ENCODE results near the gene TEAD1. TPM values are rescaled to one million over a fixed set of nuclear protein-coding genes. Genes with fewer than 3 reads are reported as not detected.

The TEAD1 gene
- total and polyA plus RNA-seq, 7 experiments from 2014 or later: 0.02 to 0.22 (median 0.07) TPM; not detected in 4

DNA sequence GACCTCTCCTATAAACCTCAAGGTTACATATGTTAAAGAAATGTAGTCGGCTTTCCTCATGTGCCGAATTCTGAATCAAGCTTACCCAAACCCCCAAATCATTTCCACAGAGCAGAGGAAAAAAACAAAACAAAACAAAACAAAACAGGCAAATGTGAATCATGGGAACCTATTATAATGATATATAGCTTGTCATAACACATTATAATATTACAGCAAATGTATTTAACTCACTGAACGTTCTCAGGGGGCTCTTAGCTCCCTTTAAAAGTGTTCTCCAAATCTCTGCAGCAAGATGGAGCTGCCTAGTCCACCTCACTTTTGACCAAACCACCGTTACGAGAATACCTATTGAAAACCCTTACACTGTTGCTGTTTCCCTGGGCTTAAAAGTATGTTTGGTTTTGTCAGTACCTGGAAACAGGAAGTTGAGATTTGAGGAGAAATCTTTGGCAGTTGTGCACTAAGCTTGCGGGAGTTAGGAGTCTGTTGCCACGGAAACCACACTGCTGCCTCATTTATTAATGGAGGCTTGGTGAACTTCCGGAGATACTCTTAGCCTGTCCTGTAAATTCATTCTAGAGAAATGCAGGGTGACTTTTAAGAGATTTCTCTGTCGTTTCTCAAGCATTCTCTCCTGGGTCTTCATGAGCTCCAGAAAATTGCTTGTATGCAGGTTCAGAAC is 167.9 kb downstream of the TEAD1 start:
- no peaks in the 10 kb centered on the region for H3K9me3 ChIP-seq (ENCODE audit: control insufficient read depth in 2 of 3, low read length in 3 of 3)
- H3K9me3 Mint-ChIP-seq: peaks cover 0 to 4% (median 0%) of the 10 kb centered on the region in 11 donors
- H3K36me3 Mint-ChIP-seq: no peaks in the 10 kb centered on the region
- H3K27ac Mint-ChIP-seq: no peak overlapping the region
- H3K27ac ChIP-seq (ENCODE audit: low read depth, low read length): no peak overlapping the region
- ATAC-seq: no peak
- H3K4me1 ChIP-seq (ENCODE audit: control insufficient read depth in 2 of 2, insufficient read depth in 2 of 2, low read length in 2 of 2): no peaks in the 10 kb centered on the region
- H3K4me3 ChIP-seq (ENCODE audit: low read length): no peak overlapping the region
- no peak for DNase-seq
- POLR2A ChIA-PET: no interaction called here
- peaks cover 4 to 21% (median 12%) of the 10 kb centered on the region in 7 donors for H3K4me1 Mint-ChIP-seq
- H3K27me3 ChIP-seq (ENCODE audit: control insufficient read depth in 2 of 2, insufficient read depth in 2 of 2, low read length in 2 of 2): no peaks in the 10 kb centered on the region
- no peaks in the 10 kb centered on the region for H3K36me3 ChIP-seq (ENCODE audit: control insufficient read depth in 2 of 3, insufficient read depth in 3 of 3, low read length in 3 of 3)
- H3K27me3 Mint-ChIP-seq: peaks cover 21 to 33% (median 23%) of the 10 kb centered on the region in 5 donors
- H3K4me3 Mint-ChIP-seq: no peak overlapping the region
- intact Hi-C loops (cut with micrococcal nuclease): no loop called here
- CTCF ChIA-PET: no interaction called here

- no peaks in the 10 kb centered on the region for H3K27me3 ChIP-seq (ENCODE audit: control insufficient read depth in 2 of 2, insufficient read depth in 2 of 2, low read length in 2 of 2)
- ChIA-PET POLR2A (no interaction called here), CTCF (no interaction called here)
- H3K27ac Mint-ChIP-seq: no peak overlapping the region
- no peaks in the 10 kb centered on the region for H3K36me3 Mint-ChIP-seq
- H3K4me3 ChIP-seq (ENCODE audit: low read length): no peak overlapping the region
- H3K9me3 ChIP-seq (ENCODE audit: control insufficient read depth in 2 of 3, low read length in 3 of 3): no peaks in the 10 kb centered on the region
- intact Hi-C loops (cut with micrococcal nuclease): no loop called here
- H3K27me3 Mint-ChIP-seq: peaks cover 15 to 28% (median 26%) of the 10 kb centered on the region in 5 donors
- no peaks in the 10 kb centered on the region for H3K4me1 ChIP-seq (ENCODE audit: control insufficient read depth in 2 of 2, insufficient read depth in 2 of 2, low read length in 2 of 2)
- peaks cover 0 to 4% (median 0%) of the 10 kb centered on the region in 11 donors for H3K9me3 Mint-ChIP-seq
- no peaks in the 10 kb centered on the region for H3K36me3 ChIP-seq (ENCODE audit: control insufficient read depth in 2 of 3, insufficient read depth in 3 of 3, low read length in 3 of 3)
- DNase-seq (no peak), ATAC-seq (no peak)
- no peak overlapping the region for H3K27ac ChIP-seq (ENCODE audit: low read depth, low read length)
- peaks cover 4 to 19% (median 12%) of the 10 kb centered on the region in 7 donors for H3K4me1 Mint-ChIP-seq
- peak overlapping the region in 1 of 10 donors; percentile 19 for H3K4me3 Mint-ChIP-seq
Measured at GRCh38 chr11:12842933-12843636, 168.9 kb downstream of the TEAD1 start.

- ATAC-seq (no peak), DNase-seq (no peak)
- no peaks in the 10 kb centered on the region for H3K36me3 Mint-ChIP-seq
- Histone ChIP-seq H3K27ac (ENCODE audit: low read depth, low read length) (no peak overlapping the region), H3K4me1 (ENCODE audit: control insufficient read depth in 2 of 2, insufficient read depth in 2 of 2, low read length in 2 of 2) (no peaks in the 10 kb centered on the region), H3K4me3 (ENCODE audit: low read length) (no peak overlapping the region), H3K27me3 (ENCODE audit: control insufficient read depth in 2 of 2, insufficient read depth in 2 of 2, low read length in 2 of 2) (no peaks in the 10 kb centered on the region), H3K36me3 (ENCODE audit: control insufficient read depth in 2 of 3, insufficient read depth in 3 of 3, low read length in 3 of 3) (no peaks in the 10 kb centered on the region), H3K9me3 (ENCODE audit: control insufficient read depth in 2 of 3, low read length in 3 of 3) (no peaks in the 10 kb centered on the region)
- H3K9me3 Mint-ChIP-seq: no peaks in the 10 kb centered on the region
- ChIA-PET POLR2A (no interaction called here), CTCF (no interaction called here)
- H3K4me3 Mint-ChIP-seq: no peak overlapping the region
- H3K27me3 Mint-ChIP-seq: peaks cover 23 to 36% (median 25%) of the 10 kb centered on the region in 5 donors
- H3K4me1 Mint-ChIP-seq: peaks cover 4 to 14% (median 10%) of the 10 kb centered on the region in 7 donors
- no peak overlapping the region for H3K27ac Mint-ChIP-seq
- intact Hi-C loops (cut with micrococcal nuclease): no loop called here
Measured at GRCh38 chr11:12845163-12845562, 170.9 kb downstream of the TEAD1 start.

- Mint-ChIP-seq H3K27me3 (peaks cover 20 to 38% (median 28%) of the 10 kb centered on the region in 5 donors), H3K4me3 (no peak overlapping the region), H3K9me3 (no peaks in the 10 kb centered on the region), H3K36me3 (no peaks in the 10 kb centered on the region), H3K4me1 (peaks cover 4 to 14% (median 10%) of the 10 kb centered on the region in 7 donors), H3K27ac (no peak overlapping the region)
- ChIA-PET CTCF (no interaction called here), POLR2A (no interaction called here)
- intact Hi-C loops (cut with micrococcal nuclease): no loop called here
- no peaks in the 10 kb centered on the region for H3K27me3 ChIP-seq (ENCODE audit: control insufficient read depth in 2 of 2, insufficient read depth in 2 of 2, low read length in 2 of 2)
- DNase-seq (no peak), ATAC-seq (no peak)
- H3K4me3 ChIP-seq (ENCODE audit: low read length): no peak overlapping the region
- H3K4me1 ChIP-seq (ENCODE audit: control insufficient read depth in 2 of 2, insufficient read depth in 2 of 2, low read length in 2 of 2): no peaks in the 10 kb centered on the region
- H3K9me3 ChIP-seq (ENCODE audit: control insufficient read depth in 2 of 3, low read length in 3 of 3): no peaks in the 10 kb centered on the region
- H3K27ac ChIP-seq (ENCODE audit: low read depth, low read length): no peak overlapping the region
- no peaks in the 10 kb centered on the region for H3K36me3 ChIP-seq (ENCODE audit: control insufficient read depth in 2 of 3, insufficient read depth in 3 of 3, low read length in 3 of 3)
Measured at GRCh38 chr11:12845739-12846358, 171.6 kb downstream of the TEAD1 start.

GRCh38 chr11:12846786-12847615 is 172.8 kb downstream of the TEAD1 start:
- peaks cover 2 to 14% (median 10%) of the 10 kb centered on the region in 7 donors for H3K4me1 Mint-ChIP-seq

DNA sequence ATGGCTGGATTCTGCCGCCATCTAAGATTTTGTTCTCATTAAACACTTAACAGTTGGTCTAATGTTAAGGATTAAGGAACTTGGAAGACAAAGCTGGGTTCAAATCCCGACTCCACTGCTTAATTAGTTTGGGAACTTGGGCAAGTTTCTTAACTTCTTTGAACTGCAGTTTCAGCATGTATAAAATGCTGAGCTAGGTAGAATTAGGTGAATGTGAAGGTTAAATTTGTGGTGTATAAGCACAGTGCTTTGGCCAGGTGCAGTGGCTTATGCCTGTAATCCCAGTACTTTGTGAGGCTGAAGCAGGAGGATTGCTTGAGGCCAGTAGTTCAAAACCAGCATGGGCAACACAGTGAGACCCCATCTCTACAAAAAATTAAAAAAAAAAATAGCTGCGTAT is 174.2 kb downstream of the TEAD1 start:
- DNase-seq: no peak
- Mint-ChIP-seq H3K4me1 (peaks cover 0 to 9% (median 0%) of the 10 kb centered on the region in 7 donors), H3K27ac (no peak overlapping the region), H3K4me3 (no peak overlapping the region), H3K27me3 (peaks cover 18 to 39% (median 25%) of the 10 kb centered on the region in 5 donors), H3K36me3 (no peaks in the 10 kb centered on the region), H3K9me3 (no peaks in the 10 kb centered on the region)
- ChIA-PET POLR2A (no interaction called here), CTCF (no interaction called here)
- Histone ChIP-seq H3K36me3 (ENCODE audit: control insufficient read depth in 2 of 3, insufficient read depth in 3 of 3, low read length in 3 of 3) (no peaks in the 10 kb centered on the region), H3K9me3 (ENCODE audit: control insufficient read depth in 2 of 3, low read length in 3 of 3) (no peaks in the 10 kb centered on the region), H3K4me1 (ENCODE audit: control insufficient read depth in 2 of 2, insufficient read depth in 2 of 2, low read length in 2 of 2) (no peaks in the 10 kb centered on the region), H3K27ac (ENCODE audit: low read depth, low read length) (no peak overlapping the region), H3K27me3 (ENCODE audit: control insufficient read depth in 2 of 2, insufficient read depth in 2 of 2, low read length in 2 of 2) (no peaks in the 10 kb centered on the region), H3K4me3 (ENCODE audit: low read length) (no peak overlapping the region)
- ATAC-seq: no peak
- intact Hi-C loops (cut with micrococcal nuclease): no loop called here

More at GRCh38 chr11:12846786-12847615, 172.8 kb downstream of the TEAD1 start:
- peaks cover 22 to 33% (median 29%) of the 10 kb centered on the region in 5 donors for H3K27me3 Mint-ChIP-seq
- H3K27ac Mint-ChIP-seq: no peak overlapping the region
- Histone ChIP-seq H3K27me3 (ENCODE audit: control insufficient read depth in 2 of 2, insufficient read depth in 2 of 2, low read length in 2 of 2) (no peaks in the 10 kb centered on the region), H3K36me3 (ENCODE audit: control insufficient read depth in 2 of 3, insufficient read depth in 3 of 3, low read length in 3 of 3) (no peaks in the 10 kb centered on the region), H3K4me1 (ENCODE audit: control insufficient read depth in 2 of 2, insufficient read depth in 2 of 2, low read length in 2 of 2) (no peaks in the 10 kb centered on the region), H3K4me3 (ENCODE audit: low read length) (no peak overlapping the region), H3K27ac (ENCODE audit: low read depth, low read length) (no peak overlapping the region), H3K9me3 (ENCODE audit: control insufficient read depth in 2 of 3, low read length in 3 of 3) (no peaks in the 10 kb centered on the region)
- ATAC-seq (no peak), DNase-seq (no peak)
- no peak overlapping the region for H3K4me3 Mint-ChIP-seq
- CTCF ChIA-PET: no interaction called here
- no peaks in the 10 kb centered on the region for H3K36me3 Mint-ChIP-seq
- H3K9me3 Mint-ChIP-seq: no peaks in the 10 kb centered on the region
- intact Hi-C loops (cut with micrococcal nuclease): no loop called here
- POLR2A ChIA-PET: no interaction called here

Measured in naive thymus-derived CD4-positive, alpha-beta T cell (primary cell).